ENCODE measurements around the gene SLCO4A1.

The SLCO4A1 gene

GRCh38 chr20:62658593-62659178, 16.4 kb downstream of the SLCO4A1 start:
- Histone ChIP-seq H3K27ac (no peak overlapping the region), H3K4me1 (no peaks in the 10 kb centered on the region), H3K79me2 (peaks cover 39% of the 10 kb centered on the region), H3K9me3 (ENCODE audit: control insufficient read depth, low read length) (no peaks in the 10 kb centered on the region), H3K4me3 (ENCODE audit: low read depth, low read length) (no peak overlapping the region), H3K36me3 (ENCODE audit: control insufficient read depth, insufficient read depth, low read length) (no peaks in the 10 kb centered on the region), H3K27me3 (ENCODE audit: control insufficient read depth, insufficient read depth, low read length) (no peaks in the 10 kb centered on the region), H3K9ac (no peak overlapping the region), H2AFZ (no peak overlapping the region), H3K4me2 (ENCODE audit: low read length) (no peak overlapping the region)
- TF ChIP-seq CTCF (IDR thresholded peaks at IDR 0.05) = no peak

GRCh38 chr20:62659488-62660239, 17.4 kb downstream of the SLCO4A1 start:
- Histone ChIP-seq H3K4me1 (no peaks in the 10 kb centered on the region), H3K27me3 (ENCODE audit: control insufficient read depth, insufficient read depth, low read length) (no peaks in the 10 kb centered on the region), H3K36me3 (ENCODE audit: control insufficient read depth, insufficient read depth, low read length) (no peaks in the 10 kb centered on the region), H3K4me2 (ENCODE audit: low read length) (no peak overlapping the region), H3K9ac (no peak overlapping the region), H3K9me3 (ENCODE audit: control insufficient read depth, low read length) (no peaks in the 10 kb centered on the region), H3K27ac (no peak overlapping the region), H3K79me2 (peaks cover 32% of the 10 kb centered on the region), H2AFZ (no peak overlapping the region), H3K4me3 (ENCODE audit: low read depth, low read length) (no peak overlapping the region)
- TF ChIP-seq CTCF (IDR thresholded peaks at IDR 0.05) = no peak

GRCh38 chr20:62660240-62660615, 17.9 kb downstream of the SLCO4A1 start:
- no peaks in the 10 kb centered on the region for H3K9me3 ChIP-seq (ENCODE audit: control insufficient read depth, low read length)
- peaks cover 29% of the 10 kb centered on the region for H3K79me2 ChIP-seq
- H3K36me3 ChIP-seq (ENCODE audit: control insufficient read depth, insufficient read depth, low read length) = no peaks in the 10 kb centered on the region

GRCh38 chr20:62660768-62661167, 18.5 kb downstream of the SLCO4A1 start:
- no peak overlapping the region for H3K4me3 ChIP-seq (ENCODE audit: low read depth, low read length)
- H3K79me2 ChIP-seq = peaks cover 29% of the 10 kb centered on the region
- TF ChIP-seq CTCF (IDR thresholded peaks at IDR 0.05) = no peak
- H3K4me2 ChIP-seq (ENCODE audit: low read length) = no peak overlapping the region
- H3K27ac ChIP-seq = no peak overlapping the region
- no peaks in the 10 kb centered on the region for H3K4me1 ChIP-seq
- H3K27me3 ChIP-seq (ENCODE audit: control insufficient read depth, insufficient read depth, low read length) = no peaks in the 10 kb centered on the region
- no peaks in the 10 kb centered on the region for H3K36me3 ChIP-seq (ENCODE audit: control insufficient read depth, insufficient read depth, low read length)
- no peak overlapping the region for H3K9ac ChIP-seq
- H3K9me3 ChIP-seq (ENCODE audit: control insufficient read depth, low read length) = no peaks in the 10 kb centered on the region
- no peak overlapping the region for H2AFZ ChIP-seq

More at GRCh38 chr20:62660240-62660615, 17.9 kb downstream of the SLCO4A1 start:
- Histone ChIP-seq H3K4me1 (no peaks in the 10 kb centered on the region), H3K27me3 (ENCODE audit: control insufficient read depth, insufficient read depth, low read length) (no peaks in the 10 kb centered on the region), H3K4me3 (ENCODE audit: low read depth, low read length) (no peak overlapping the region), H2AFZ (no peak overlapping the region), H3K9ac (no peak overlapping the region), H3K27ac (no peak overlapping the region), H3K4me2 (ENCODE audit: low read length) (no peak overlapping the region)
- no peak for TF ChIP-seq CTCF (IDR thresholded peaks at IDR 0.05)

- Histone ChIP-seq H3K36me3 (ENCODE audit: control insufficient read depth, insufficient read depth, low read length) (no peaks in the 10 kb centered on the region), H3K79me2 (peaks cover 23% of the 10 kb centered on the region), H3K4me3 (ENCODE audit: low read depth, low read length) (no peak overlapping the region), H3K4me1 (no peaks in the 10 kb centered on the region), H3K27me3 (ENCODE audit: control insufficient read depth, insufficient read depth, low read length) (no peaks in the 10 kb centered on the region), H2AFZ (no peak overlapping the region), H3K4me2 (ENCODE audit: low read length) (no peak overlapping the region), H3K27ac (no peak overlapping the region), H3K9me3 (ENCODE audit: control insufficient read depth, low read length) (no peaks in the 10 kb centered on the region), H3K9ac (no peak overlapping the region)
- TF ChIP-seq CTCF (IDR thresholded peaks at IDR 0.05) = no peak
These were observed 19.3 kb downstream of the SLCO4A1 start for GRCh38 chr20:62661647-62662046.
